ENCODE measurements around the gene RTF2.
"Not testable (repeated sequence)": the region's sequence is repeated elsewhere in the genome, so short reads cannot be mapped to it uniquely, and the experiment has no call there.

Gene RTF2

GRCh38 chr20:56517641-56518040 lies 49.2 kb downstream of the RTF2 start:
- TF ChIP-seq CTCF (IDR thresholded peaks at IDR 0.05; ENCODE audit: control insufficient read depth, extremely low read depth, insufficient read depth) = no peak

GRCh38 chr20:56518126-56518525 lies 49.7 kb downstream of the RTF2 start:
- H3K4me3 ChIP-seq (ENCODE audit: low read depth, low read length) = no peak overlapping the region
- TF ChIP-seq CTCF (IDR thresholded peaks at IDR 0.05; ENCODE audit: control insufficient read depth, extremely low read depth, insufficient read depth) = no peak
- DNase-seq (ENCODE audit: low read depth) = no peak

More at GRCh38 chr20:56517641-56518040, 49.2 kb downstream of the RTF2 start:
- H3K4me3 ChIP-seq (ENCODE audit: low read depth, low read length) = no peak overlapping the region
- DNase-seq (ENCODE audit: low read depth) = no peak

- no peak for DNase-seq (ENCODE audit: low read depth)
- H3K4me3 ChIP-seq (ENCODE audit: low read depth, low read length) = no peak overlapping the region
- no peak for TF ChIP-seq CTCF (IDR thresholded peaks at IDR 0.05; ENCODE audit: control insufficient read depth, extremely low read depth, insufficient read depth)
Observed at GRCh38 chr20:56518721-56519398, 50.4 kb downstream of the RTF2 start.

GRCh38 chr20:56519551-56519950 lies 51.1 kb downstream of the RTF2 start:
- TF ChIP-seq CTCF (IDR thresholded peaks at IDR 0.05; ENCODE audit: control insufficient read depth, extremely low read depth, insufficient read depth) = no peak
- no peak overlapping the region for H3K4me3 ChIP-seq (ENCODE audit: low read depth, low read length)
- no peak for DNase-seq (ENCODE audit: low read depth)

- no peak for TF ChIP-seq CTCF (IDR thresholded peaks at IDR 0.05; ENCODE audit: control insufficient read depth, extremely low read depth, insufficient read depth)
- DNase-seq (ENCODE audit: low read depth) = no peak
- no peak overlapping the region for H3K4me3 ChIP-seq (ENCODE audit: low read depth, low read length)
Observed at GRCh38 chr20:56520180-56520579, 51.8 kb downstream of the RTF2 start.

GRCh38 chr20:56520746-56521354 lies 52.4 kb downstream of the RTF2 start:
- not testable (repeated sequence) for H3K4me3 ChIP-seq (ENCODE audit: low read depth, low read length)

GRCh38 chr20:56522311-56522710 lies 53.9 kb downstream of the RTF2 start:
- DNase-seq (ENCODE audit: low read depth) = no peak
- H3K4me3 ChIP-seq (ENCODE audit: low read depth, low read length) = no peak overlapping the region
- no peak for TF ChIP-seq CTCF (IDR thresholded peaks at IDR 0.05; ENCODE audit: control insufficient read depth, extremely low read depth, insufficient read depth)

More at GRCh38 chr20:56520746-56521354, 52.4 kb downstream of the RTF2 start:
- not testable (repeated sequence) for DNase-seq (ENCODE audit: low read depth)

- not testable (repeated sequence) for DNase-seq (ENCODE audit: low read depth); H3K4me3 ChIP-seq (ENCODE audit: low read depth, low read length)
Observed at GRCh38 chr20:56524444-56524843, 56.0 kb downstream of the RTF2 start, which contains the start of gene FAM209A. Gene FAM209A, plus strand, starts transcription at chr20:56524744. Its CDS starts 65 bp downstream, at chr20:56524809.
